Aorta (tissue), 5 donors: ENCODE data around the gene SPECC1. TPM values are rescaled to one million over a fixed set of nuclear protein-coding genes. Genes with fewer than 3 reads are reported as not detected.

Experiments
- ATAC-seq: fragments of 200-7000 bp; cut with Tn5 transposase; one replicate; pipeline ENCODE4 v1.9.1; 2022; ENCODE audit warnings: moderate library complexity; ENCODE audit not compliant: low FRiP score
- DNase-seq, 2 donors: peaks; one replicate each; pipeline ENCODE4 v3.0.0-alpha.2; 2020
- H3K27ac ChIP-seq, 2 donors: one replicate each; pipeline ENCODE4 v1.5.1; 2013; ENCODE audit warnings: low read length in 2 of 2, mild to moderate bottlenecking in 2 of 2, moderate library complexity in 2 of 2, control low read depth in 1 of 2, inconsistent platforms in 1 of 2, low read depth in 1 of 2
- H3K27me3 ChIP-seq, 2 donors: one replicate each; pipeline ENCODE4 v1.6.1; 2013; ENCODE audit warnings: control low read depth in 1 of 2, low read length in 1 of 2, mild to moderate bottlenecking in 1 of 2, moderate library complexity in 1 of 2; ENCODE audit not compliant: insufficient read depth in 2 of 2, control insufficient read depth in 1 of 2
- H3K36me3 ChIP-seq, 2 donors: one replicate each; pipeline ENCODE4 v1.6.1; 2013; ENCODE audit warnings: control low read depth in 1 of 2, low read length in 1 of 2, mild to moderate bottlenecking in 1 of 2; ENCODE audit not compliant: insufficient read depth in 2 of 2, control insufficient read depth in 1 of 2
- H3K4me1 ChIP-seq, 2 donors: one replicate each; pipeline ENCODE4 v1.6.1; 2013; ENCODE audit warnings: low read length in 2 of 2, control low read depth in 1 of 2, mild to moderate bottlenecking in 1 of 2, moderate library complexity in 1 of 2; ENCODE audit not compliant: insufficient read depth in 2 of 2, control insufficient read depth in 1 of 2
- H3K4me3 ChIP-seq, 2 donors: one replicate each; pipeline ENCODE4 v1.5.1; 2013; ENCODE audit warnings: low read length in 2 of 2, control low read depth in 1 of 2, mild to moderate bottlenecking in 1 of 2
- H3K9me3 ChIP-seq: one replicate; pipeline ENCODE4 v1.6.1; 2013; ENCODE audit warnings: mild to moderate bottlenecking, low read length; ENCODE audit not compliant: control insufficient read depth
- WGBS, 2 donors: extraction: QIAGEN DNeasy Blood & Tissue Kit; methylation state at CpG; one replicate each; pipeline ENCODE4 v1.1.7; 2013; 5-methylcytosine and 5-hydroxymethylcytosine counted together
- intact Hi-C, 2 donors: fragments of 100-400 bp; cut with DNase I; formaldehyde crosslinking; loops; one replicate each; pipeline versions ENCODE4 v1.14.2 to v1.15.0; 2022
- polyA plus RNA-seq, 2 donors: library from polyadenylated mRNA; stranded (reverse); fragments of 200-250 nt; gene quantifications; one replicate each; pipeline ENCODE4 v1.2.3, GENCODE V29; 2013
- total RNA-seq, 2 donors: library from RNA; stranded (reverse); fragmentation: NEBNext Ultra II Directional; extraction: Animal tissue kit (Norgen Biotek cat#: 25700); gene quantifications; one replicate each; pipeline ENCODE4 v1.2.1, GENCODE V29; 2021
- donor health status: healthy with polysubstance abuse.
- donor health status: Bipolar disorder and iron deficiency.
- donor health status: DM: no; HTN: no; CAD: no.
- donor health status: DM: no; HTN: no; CAD: no.
- donor health status: DM: yes; HTN: yes; CAD: no.

SPECC1 gene
- total and polyA plus RNA-seq, 4 donors: 37.4 to 68.8 (median 50.3) TPM

GRCh38 chr17:20210614-20211013 lies 201.5 kb downstream of the SPECC1 start:
- Histone ChIP-seq H3K4me3 (no peak overlapping the region), H3K27me3 (no peaks in the 10 kb centered on the region), H3K36me3 (no peaks in the 10 kb centered on the region), H3K4me1 (peaks cover 0 to 5% of the 10 kb centered on the region in 2 donors), H3K27ac (no peak overlapping the region), H3K9me3 (no peaks in the 10 kb centered on the region)
- WGBS, 2 donors: 96 to 98% methylated on average over 8 of the region's 8 CpGs
- DNase-seq: no peak
- ATAC-seq: no peak
- intact Hi-C loops: no loop called here

GRCh38 chr17:20211246-20211645 lies 202.1 kb downstream of the SPECC1 start:
- no peak for DNase-seq
- intact Hi-C loops: no loop called here
- Histone ChIP-seq H3K9me3 (no peaks in the 10 kb centered on the region), H3K4me3 (no peak overlapping the region), H3K27me3 (no peaks in the 10 kb centered on the region), H3K27ac (no peak overlapping the region), H3K4me1 (peaks cover 1 to 5% of the 10 kb centered on the region in 2 donors), H3K36me3 (no peaks in the 10 kb centered on the region)
- no peak for ATAC-seq
- 75 to 78% methylated on average over 3 of the region's 3 CpGs for WGBS, 2 donors

- intact Hi-C loops: no loop called here
Measured at GRCh38 chr17:20213449-20213848, 204.3 kb downstream of the SPECC1 start.

GRCh38 chr17:20214794-20215193 lies 205.6 kb downstream of the SPECC1 start:
- Histone ChIP-seq H3K4me1 (peaks cover 0 to 1% of the 10 kb centered on the region in 2 donors), H3K27me3 (no peaks in the 10 kb centered on the region), H3K27ac (no peak overlapping the region), H3K9me3 (no peaks in the 10 kb centered on the region), H3K4me3 (no peak overlapping the region), H3K36me3 (no peaks in the 10 kb centered on the region)
- no peak for DNase-seq
- WGBS, 2 donors: 80 to 81% methylated on average over 8 of the region's 8 CpGs
- ATAC-seq: no peak
- intact Hi-C loops: no loop called here

More at GRCh38 chr17:20213449-20213848, 204.3 kb downstream of the SPECC1 start:
- Histone ChIP-seq H3K9me3 (no peaks in the 10 kb centered on the region), H3K4me3 (no peak overlapping the region), H3K4me1 (peaks cover 0 to 1% of the 10 kb centered on the region in 2 donors), H3K27ac (no peak overlapping the region), H3K36me3 (no peaks in the 10 kb centered on the region), H3K27me3 (no peaks in the 10 kb centered on the region)
- ATAC-seq: no peak
- DNase-seq: no peak

- Histone ChIP-seq H3K4me3 (no peak overlapping the region), H3K4me1 (peaks cover 0 to 1% of the 10 kb centered on the region in 2 donors), H3K27ac (no peak overlapping the region), H3K36me3 (no peaks in the 10 kb centered on the region), H3K9me3 (no peaks in the 10 kb centered on the region), H3K27me3 (no peaks in the 10 kb centered on the region)
- intact Hi-C loops: no loop called here
- ATAC-seq (no peak), DNase-seq (no peak)
- WGBS, 2 donors: 80 to 85% methylated on average over 6 of the region's 6 CpGs
Measured at GRCh38 chr17:20216154-20216815, 207.1 kb downstream of the SPECC1 start.

GRCh38 chr17:20216853-20217252 lies 207.7 kb downstream of the SPECC1 start:
- Histone ChIP-seq H3K4me3 (no peak overlapping the region), H3K36me3 (no peaks in the 10 kb centered on the region), H3K27me3 (no peaks in the 10 kb centered on the region), H3K4me1 (peaks cover 0 to 1% of the 10 kb centered on the region in 2 donors), H3K9me3 (no peaks in the 10 kb centered on the region), H3K27ac (no peak overlapping the region)
- ATAC-seq: no peak
- WGBS, 2 donors: 60 to 73% methylated on average over 3 of the region's 3 CpGs
- DNase-seq: no peak
- intact Hi-C loops: no loop called here

GRCh38 chr17:20217677-20218076 lies 208.5 kb downstream of the SPECC1 start:
- ATAC-seq: no peak
- no peaks in the 10 kb centered on the region for H3K36me3 ChIP-seq
- H3K27me3 ChIP-seq: no peaks in the 10 kb centered on the region
- H3K9me3 ChIP-seq: no peaks in the 10 kb centered on the region
- H3K4me1 ChIP-seq: peaks cover 0 to 1% of the 10 kb centered on the region in 2 donors
- no peak overlapping the region for H3K27ac ChIP-seq
- no peak overlapping the region for H3K4me3 ChIP-seq
- intact Hi-C loops: no loop called here
- no peak for DNase-seq
- 96% methylated on average over 4 of the region's 4 CpGs for WGBS, 2 donors

- ATAC-seq (no peak), DNase-seq (no peak)
- H3K36me3 ChIP-seq: no peaks in the 10 kb centered on the region
- no peaks in the 10 kb centered on the region for H3K27me3 ChIP-seq
- no peak overlapping the region for H3K4me3 ChIP-seq
- WGBS, 2 donors: 90 to 96% methylated on average over 3 of the region's 3 CpGs
- H3K27ac ChIP-seq: no peak overlapping the region
- no peaks in the 10 kb centered on the region for H3K9me3 ChIP-seq
- intact Hi-C loops: no loop called here
- peaks cover 0 to 1% of the 10 kb centered on the region in 2 donors for H3K4me1 ChIP-seq
Measured at GRCh38 chr17:20218272-20218671, 209.1 kb downstream of the SPECC1 start.

- ATAC-seq: no peak
- 73 to 81% methylated on average over 3 of the region's 3 CpGs for WGBS, 2 donors
Measured at GRCh38 chr17:20223808-20224328, 214.7 kb downstream of the SPECC1 start.

More at GRCh38 chr17:20223808-20224328, 214.7 kb downstream of the SPECC1 start:
- Histone ChIP-seq H3K27me3 (no peaks in the 10 kb centered on the region), H3K4me1 (peaks cover 0 to 5% of the 10 kb centered on the region in 2 donors), H3K27ac (no peak overlapping the region), H3K36me3 (no peaks in the 10 kb centered on the region), H3K4me3 (no peak overlapping the region), H3K9me3 (no peaks in the 10 kb centered on the region)
- intact Hi-C loops: loop anchor here in 1 of 2 donors (5.0 kb wide), 1 partner anchor 232 kb away; no protein-coding TSS in a partner anchor
- no peak for DNase-seq
